BE2C (cell line): ENCODE measurements around the gene SORCS1.

ENCODE experiments used
- DNase-seq: peaks from one replicate; pipeline ENCODE4 v3.0.0-alpha.2; 2020
- H3K27me3 ChIP-seq: fragments of 250-450 bp; sonication (Bioruptor Pico); 2 replicates; pipeline ENCODE4 v1.5.1; 2020; ENCODE audit warnings: mild to moderate bottlenecking
- H3K36me3 ChIP-seq: fragments of 250-450 bp; sonication (Bioruptor Pico); 2 replicates; pipeline ENCODE4 v1.5.1; 2020; ENCODE audit warnings: mild to moderate bottlenecking
- H3K4me1 ChIP-seq: fragments of 250-450 bp; sonication (Bioruptor Pico); 2 replicates; pipeline ENCODE4 v1.5.1; 2020
- H3K4me3 ChIP-seq: 2 replicates; pipeline ENCODE4 v1.5.1; 2011; ENCODE audit warnings: low read depth, low read length
- H3K9me3 ChIP-seq: fragments of 250-450 bp; sonication (Bioruptor Pico); 2 replicates; pipeline ENCODE4 v1.5.1; 2020
- CTCF ChIP-seq: IDR thresholded peaks from 2 replicates; pipeline ENCODE4 v1.5.1; 2012; ENCODE audit warnings: mild to moderate bottlenecking, low read depth, low read length

SORCS1 gene

GRCh38 chr10:106959521-106959920 is 205.0 kb downstream of the SORCS1 start:
- Histone ChIP-seq H3K27me3 (no peaks in the 10 kb centered on the region), H3K4me1 (peaks cover 14% of the 10 kb centered on the region; the same call in 1 of the 2 replicates), H3K9me3 (no peaks in the 10 kb centered on the region), H3K36me3 (peaks cover 4% of the 10 kb centered on the region; the same call in 1 of the 2 replicates), H3K4me3 (no peak overlapping the region)
- no peak for TF ChIP-seq CTCF
- no peak for DNase-seq

DNA sequence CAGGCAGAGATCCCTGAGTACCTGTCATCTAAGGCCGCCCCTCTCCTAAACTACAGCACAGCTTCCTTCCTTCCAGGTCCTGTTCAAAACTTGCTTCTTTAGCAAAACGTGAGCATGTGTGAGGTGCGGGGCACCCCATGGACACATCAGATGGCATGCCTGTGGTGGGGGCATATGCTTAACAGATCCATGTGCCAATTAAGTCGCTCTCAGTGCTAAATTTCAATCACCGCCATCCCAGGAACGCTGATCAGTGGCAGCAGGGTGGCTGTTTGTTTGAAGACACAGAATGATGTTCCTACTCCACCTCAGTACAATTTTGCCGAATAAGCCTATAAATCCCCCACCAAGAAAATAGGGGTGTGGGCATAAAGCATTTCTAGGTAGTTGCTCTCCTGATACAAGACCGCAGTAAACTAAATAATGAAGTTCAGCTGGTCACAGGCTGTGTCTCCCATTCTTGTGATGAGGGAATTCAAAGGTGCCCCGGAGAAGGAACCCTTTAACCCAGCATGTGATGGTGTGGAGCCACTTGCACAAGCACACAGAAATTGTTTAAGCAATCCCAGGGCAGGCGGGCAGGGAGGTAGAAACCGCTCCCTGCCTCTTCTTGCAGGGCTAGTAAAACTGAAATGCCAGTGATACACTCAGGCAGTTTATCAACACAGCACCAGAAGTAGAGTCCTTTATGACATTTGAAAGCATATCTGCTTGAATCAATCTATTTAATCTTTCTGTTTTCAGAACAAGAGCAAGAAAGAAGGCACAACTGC is 205.7 kb downstream of the SORCS1 start:
- H3K4me3 ChIP-seq, result no peak overlapping the region
- DNase-seq, result no peak
- TF ChIP-seq CTCF, result no peak
- H3K4me1 ChIP-seq, result peaks cover 14% of the 10 kb centered on the region; the same call in 1 of the 2 replicates
- H3K36me3 ChIP-seq, result peaks cover 4% of the 10 kb centered on the region; the same call in 1 of the 2 replicates
- H3K27me3 ChIP-seq, result no peaks in the 10 kb centered on the region
- no peaks in the 10 kb centered on the region for H3K9me3 ChIP-seq

DNA sequence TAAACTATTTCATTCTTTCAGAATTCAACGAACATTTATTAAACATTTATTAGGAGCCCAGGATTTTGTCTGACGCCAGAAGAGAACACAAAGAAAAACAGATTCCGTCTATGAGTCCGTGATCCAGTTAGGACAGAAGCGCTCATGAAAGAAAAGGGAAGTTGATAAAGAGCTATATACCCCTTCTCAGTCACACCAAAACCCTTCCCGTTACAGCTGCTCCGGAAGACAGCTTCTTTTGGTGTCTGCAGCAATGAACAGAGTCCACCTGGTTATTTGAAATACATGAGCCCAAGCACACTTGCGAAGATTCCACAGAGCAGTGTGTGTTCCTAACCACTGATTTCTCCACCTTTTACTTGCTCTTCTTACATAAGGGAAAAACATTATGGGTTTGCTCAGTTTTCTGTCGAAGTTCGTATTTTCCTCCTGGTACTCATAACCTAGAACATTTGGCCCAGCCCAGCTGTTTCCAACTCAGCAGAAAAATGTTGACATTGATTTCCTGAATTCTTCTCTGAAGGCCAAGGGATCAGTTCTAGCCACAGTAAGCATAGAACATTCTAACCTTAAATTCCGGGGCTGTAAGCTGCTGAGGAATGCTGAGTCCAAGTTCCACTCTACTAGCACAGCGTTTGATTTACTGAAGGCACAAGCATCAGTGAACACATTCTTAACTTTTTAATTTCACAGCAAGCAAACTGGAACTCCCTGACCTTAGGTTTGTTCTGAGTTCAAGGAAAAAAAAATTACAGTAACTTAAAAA is 206.5 kb downstream of the SORCS1 start:
- no peaks in the 10 kb centered on the region for H3K9me3 ChIP-seq
- no peak for DNase-seq
- H3K27me3 ChIP-seq, result no peaks in the 10 kb centered on the region
- no peak for TF ChIP-seq CTCF
- peaks cover 14% of the 10 kb centered on the region; the same call in 1 of the 2 replicates for H3K4me1 ChIP-seq
- peaks cover 4% of the 10 kb centered on the region; the same call in 1 of the 2 replicates for H3K36me3 ChIP-seq
- no peak overlapping the region for H3K4me3 ChIP-seq

DNA sequence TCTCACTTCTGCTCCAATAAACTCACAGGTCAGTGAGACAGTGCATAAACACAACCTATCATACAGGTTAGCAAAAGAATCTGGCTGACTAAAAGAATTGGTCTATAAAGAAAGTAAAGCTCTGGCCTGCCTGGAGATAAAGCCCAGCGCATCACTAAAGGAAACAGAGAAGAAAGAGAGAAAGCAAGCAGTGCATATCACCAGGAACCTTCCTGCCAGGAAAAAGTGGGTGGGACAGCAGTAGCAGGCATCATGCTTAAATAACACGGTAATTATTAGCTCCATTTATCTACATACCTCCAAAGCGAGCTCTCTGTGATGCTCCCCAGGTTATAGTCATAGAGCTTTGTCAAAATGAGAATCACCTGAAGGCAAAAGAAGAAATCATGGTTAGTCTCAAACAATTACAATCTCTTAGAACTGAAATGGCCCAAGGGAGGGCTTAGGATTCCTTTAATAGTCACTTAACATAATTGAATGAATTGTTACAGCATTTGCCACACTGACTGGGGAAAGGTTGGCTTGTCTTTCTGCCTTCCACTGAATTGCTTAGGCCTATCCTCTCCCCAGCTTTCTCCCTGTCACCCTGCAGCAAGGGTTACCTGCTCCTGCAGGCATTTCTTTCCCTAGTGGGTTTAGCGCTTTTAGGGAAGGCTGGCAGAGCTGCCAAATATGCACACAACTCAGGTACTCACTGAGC is 208.1 kb downstream of the SORCS1 start:
- no peaks in the 10 kb centered on the region for H3K27me3 ChIP-seq
- no peak for TF ChIP-seq CTCF
- DNase-seq, result no peak
- no peaks in the 10 kb centered on the region; the same call in 1 of the 2 replicates for H3K9me3 ChIP-seq
- H3K36me3 ChIP-seq, result peaks cover 4% of the 10 kb centered on the region; the same call in 1 of the 2 replicates
- peaks cover 14% of the 10 kb centered on the region; the same call in 1 of the 2 replicates for H3K4me1 ChIP-seq
- no peak overlapping the region for H3K4me3 ChIP-seq

DNA sequence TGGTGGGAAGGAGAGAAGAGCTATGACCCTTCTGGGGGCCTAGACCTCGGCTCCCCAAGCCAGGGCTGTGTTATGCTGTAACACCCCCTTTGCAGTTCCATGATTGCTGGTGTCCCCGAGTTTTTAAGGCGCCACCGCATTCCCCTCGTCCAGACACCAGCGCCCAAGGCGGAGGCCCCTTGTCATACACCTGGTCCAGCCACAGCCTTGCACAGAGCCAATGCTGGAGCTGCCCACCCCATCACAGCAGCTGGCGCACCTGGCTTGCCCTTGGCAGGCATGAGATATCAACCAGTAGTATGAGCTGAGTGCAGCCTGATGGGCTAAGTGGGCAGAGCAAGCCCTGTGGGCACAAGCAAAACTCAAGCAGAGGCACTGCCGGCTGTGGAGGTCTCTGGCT is 209.4 kb downstream of the SORCS1 start:
- no peak for TF ChIP-seq CTCF
- H3K27me3 ChIP-seq, result no peaks in the 10 kb centered on the region
- peaks cover 4% of the 10 kb centered on the region; the same call in 1 of the 2 replicates for H3K36me3 ChIP-seq
- H3K4me1 ChIP-seq, result peaks cover 14% of the 10 kb centered on the region; the same call in 1 of the 2 replicates
- H3K4me3 ChIP-seq, result no peak overlapping the region
- DNase-seq, result no peak
- H3K9me3 ChIP-seq, result no peaks in the 10 kb centered on the region; the same call in 1 of the 2 replicates
